ENCODE results near the gene EHD3.

Gene EHD3

DNA sequence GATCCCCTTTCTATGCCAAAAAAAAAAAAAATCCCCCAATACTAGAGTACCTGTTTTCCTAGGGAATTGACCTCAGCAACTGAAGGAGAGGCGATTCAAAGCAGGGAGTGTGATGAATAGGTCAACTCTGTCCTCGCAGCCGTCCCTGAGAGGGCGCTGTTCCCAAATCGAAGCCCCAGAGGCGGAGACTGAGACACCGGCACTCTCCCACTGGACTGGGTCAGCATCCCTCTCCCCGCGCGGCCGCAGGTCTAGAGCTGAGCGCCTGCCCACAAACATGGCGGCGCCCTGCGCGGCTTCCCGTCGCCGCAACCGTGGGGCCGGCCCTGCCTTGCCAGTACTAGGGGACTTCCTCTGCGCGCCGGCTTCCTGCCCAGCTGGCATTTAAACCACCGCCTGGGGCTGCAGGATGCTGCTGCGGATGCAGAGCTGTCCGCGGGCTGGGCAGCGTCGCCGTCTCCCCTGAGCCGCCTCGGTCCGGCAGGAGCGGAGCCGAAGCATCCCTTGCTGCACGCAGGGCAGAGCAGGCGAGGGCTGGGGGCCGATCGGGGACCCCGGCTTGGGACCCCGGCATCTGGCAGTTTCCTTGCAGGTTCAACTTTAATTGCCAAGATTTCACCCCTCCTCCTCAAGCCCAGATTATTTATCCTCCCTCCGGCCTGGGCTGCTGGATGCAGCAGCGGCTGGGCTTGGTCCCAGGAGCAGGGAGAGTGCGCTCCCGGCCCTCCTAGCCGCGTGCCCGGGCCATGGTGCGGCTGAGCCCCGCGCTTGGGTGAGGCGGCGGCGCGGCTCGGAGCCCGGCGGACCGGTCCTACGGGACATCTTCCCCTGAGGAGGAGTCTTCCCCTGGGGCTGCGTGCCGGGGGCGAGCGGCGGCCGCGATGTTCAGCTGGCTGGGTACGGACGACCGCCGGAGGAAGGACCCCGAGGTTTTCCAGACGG, at the start of gene EHD3:
TSS of gene EHD3 (plus strand) at position 412 of the 942 bp plus-strand sequence. CDS start at position 882, 470 bp downstream.
- in situ Hi-C loops (cut with HindIII; ENCODE audit: low sequenced_read_pairs) = no loop called here

DNA sequence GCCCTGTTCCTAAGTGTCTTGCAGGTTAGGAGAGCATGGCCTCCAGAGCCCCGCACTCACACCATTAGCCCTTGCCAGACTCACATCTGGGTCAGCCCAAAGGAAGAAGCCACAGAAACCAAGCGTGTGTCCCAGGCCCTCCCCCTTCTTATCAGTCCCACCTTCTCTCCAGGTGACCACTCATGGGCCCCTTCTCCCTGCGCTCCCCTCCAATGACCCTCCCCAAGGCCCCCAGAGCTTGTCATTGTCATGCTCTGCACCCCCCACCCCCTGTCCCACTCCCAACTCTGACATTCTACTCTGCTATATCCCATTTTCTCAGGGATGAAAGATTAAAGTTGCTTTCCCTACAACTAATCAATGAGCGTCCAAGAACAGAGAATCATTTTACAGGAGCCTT, 46.8 kb upstream of the EHD3 start:
- in situ Hi-C loops (cut with HindIII; ENCODE audit: low sequenced_read_pairs) = no loop called here

GRCh38 chr2:31188131-31188530, 45.8 kb upstream of the EHD3 start:
- in situ Hi-C loops (cut with HindIII; ENCODE audit: low sequenced_read_pairs) = no loop called here

DNA sequence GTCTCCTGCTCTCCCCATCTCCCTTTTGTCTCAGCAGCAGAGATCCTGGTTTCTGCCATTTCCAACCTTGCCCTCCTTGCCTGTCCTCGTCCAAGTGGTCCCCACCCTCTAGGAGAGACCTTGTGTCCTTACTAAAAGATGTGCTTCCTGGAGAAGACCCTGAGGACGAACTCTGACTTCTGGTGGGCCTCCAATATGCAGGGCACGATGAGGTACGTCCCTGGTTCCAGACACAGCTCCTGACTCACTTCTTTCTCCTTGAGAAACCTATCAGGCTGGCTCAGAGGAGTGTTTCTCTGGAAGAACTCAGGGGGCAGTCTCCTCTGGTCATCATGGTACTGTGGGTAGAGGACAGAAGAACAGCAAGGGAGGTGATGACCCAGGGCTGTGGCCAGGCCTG, 44.8 kb upstream of the EHD3 start:
- in situ Hi-C loops (cut with HindIII; ENCODE audit: low sequenced_read_pairs) = no loop called here

DNA sequence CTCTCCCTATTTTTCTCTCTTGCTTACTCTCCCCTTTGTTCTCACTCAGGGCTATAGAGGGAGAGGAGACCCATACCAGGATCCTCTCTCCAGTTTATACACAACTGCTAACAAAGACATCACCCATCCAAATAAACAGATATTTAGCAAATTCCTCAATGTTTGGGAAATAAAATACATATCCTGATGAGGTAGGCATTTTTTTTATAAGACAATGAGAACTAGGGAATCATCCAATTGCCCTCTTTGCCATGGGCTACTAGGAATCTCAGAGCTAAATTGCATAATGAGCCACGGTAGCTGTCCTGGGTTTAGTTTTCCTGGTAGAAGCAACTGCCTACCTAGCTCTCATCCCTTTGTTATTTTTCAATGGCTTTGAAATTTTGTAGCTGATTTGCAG, 43.8 kb upstream of the EHD3 start:
- in situ Hi-C loops (cut with HindIII; ENCODE audit: low sequenced_read_pairs) = no loop called here

GRCh38 chr2:31191931-31192330, 42.0 kb upstream of the EHD3 start:
- in situ Hi-C loops (cut with HindIII; ENCODE audit: low sequenced_read_pairs) = no loop called here

DNA sequence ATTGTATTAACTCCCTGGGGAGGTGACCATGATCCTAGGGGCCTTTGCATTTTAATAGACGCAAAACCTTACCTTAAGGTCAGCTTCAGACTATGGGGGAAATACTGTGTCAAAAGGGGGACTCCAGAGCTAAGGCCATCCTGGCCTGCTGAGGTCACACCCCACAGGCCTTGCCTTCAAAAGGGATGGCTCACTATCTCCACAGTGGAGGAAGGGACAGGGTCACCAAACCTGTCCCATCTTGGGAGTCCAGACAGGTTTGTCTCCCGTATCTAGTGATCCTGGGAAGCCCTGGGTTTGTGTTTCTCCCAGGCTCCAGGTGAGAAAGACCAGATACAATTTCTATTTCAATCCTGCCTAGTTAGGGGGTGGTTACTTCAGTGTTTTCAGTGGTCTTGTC, 41.6 kb upstream of the EHD3 start:
- in situ Hi-C loops (cut with HindIII; ENCODE audit: low sequenced_read_pairs) = no loop called here

DNA sequence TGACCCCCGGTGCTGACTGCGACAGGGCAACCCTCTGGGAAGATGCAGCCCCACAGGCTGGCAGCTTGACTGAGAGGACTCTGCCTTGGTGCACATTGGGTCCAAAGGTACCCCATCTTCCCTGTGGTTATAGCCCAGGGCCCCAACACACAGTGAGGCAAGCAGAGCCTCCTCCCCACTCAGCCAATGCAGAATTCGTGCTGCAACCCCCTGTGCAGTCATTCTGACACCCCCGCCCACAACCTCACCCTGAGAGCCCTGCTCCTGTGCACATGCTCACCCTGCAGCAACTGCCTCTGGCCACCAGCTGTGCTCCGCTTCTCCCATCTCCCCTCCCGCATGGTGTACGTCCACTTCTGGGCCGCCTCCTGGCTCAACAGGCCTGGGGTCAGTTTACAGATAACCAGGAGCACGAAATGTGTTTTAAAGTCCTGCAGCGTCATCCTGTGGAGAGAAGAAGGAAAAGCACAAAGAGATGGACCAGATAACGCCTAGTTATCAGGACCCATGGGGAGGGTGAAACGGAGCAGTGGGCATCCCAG, 41.0 kb upstream of the EHD3 start:
- in situ Hi-C loops (cut with HindIII; ENCODE audit: low sequenced_read_pairs) = no loop called here

- in situ Hi-C loops (cut with HindIII; ENCODE audit: low sequenced_read_pairs) = no loop called here
Measured at GRCh38 chr2:31193806-31194205, 40.1 kb upstream of the EHD3 start.

- in situ Hi-C loops (cut with HindIII; ENCODE audit: low sequenced_read_pairs) = no loop called here
Measured at GRCh38 chr2:31196622-31197021, 37.3 kb upstream of the EHD3 start.

- in situ Hi-C loops (cut with HindIII; ENCODE audit: low sequenced_read_pairs) = no loop called here
Measured at GRCh38 chr2:31197166-31197565, 36.8 kb upstream of the EHD3 start.

- in situ Hi-C loops (cut with HindIII; ENCODE audit: low sequenced_read_pairs) = no loop called here
Measured at GRCh38 chr2:31197669-31198068, 36.3 kb upstream of the EHD3 start.

GRCh38 chr2:31199206-31199605, 34.7 kb upstream of the EHD3 start:
- in situ Hi-C loops (cut with HindIII; ENCODE audit: low sequenced_read_pairs) = no loop called here

DNA sequence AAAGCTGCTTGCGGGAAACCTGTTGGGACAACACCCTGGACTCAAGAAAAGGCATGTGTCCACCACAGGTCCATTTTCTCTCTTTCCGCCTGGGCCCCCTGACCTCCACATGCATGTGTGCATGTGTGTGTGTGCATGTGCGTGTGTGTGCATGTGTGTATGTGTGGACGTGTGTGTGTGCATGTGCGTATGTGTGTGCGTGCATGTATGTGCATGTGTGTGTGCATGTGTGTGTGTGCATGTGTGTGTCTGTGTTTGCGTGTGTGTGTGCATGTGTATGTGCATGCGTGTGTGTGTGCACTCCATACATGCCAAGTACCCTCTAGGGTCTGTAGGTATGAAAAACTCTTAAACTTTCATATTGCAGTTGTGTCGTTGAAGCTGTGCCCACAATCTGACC, 33.0 kb upstream of the EHD3 start:
- in situ Hi-C loops (cut with HindIII; ENCODE audit: low sequenced_read_pairs) = no loop called here

DNA sequence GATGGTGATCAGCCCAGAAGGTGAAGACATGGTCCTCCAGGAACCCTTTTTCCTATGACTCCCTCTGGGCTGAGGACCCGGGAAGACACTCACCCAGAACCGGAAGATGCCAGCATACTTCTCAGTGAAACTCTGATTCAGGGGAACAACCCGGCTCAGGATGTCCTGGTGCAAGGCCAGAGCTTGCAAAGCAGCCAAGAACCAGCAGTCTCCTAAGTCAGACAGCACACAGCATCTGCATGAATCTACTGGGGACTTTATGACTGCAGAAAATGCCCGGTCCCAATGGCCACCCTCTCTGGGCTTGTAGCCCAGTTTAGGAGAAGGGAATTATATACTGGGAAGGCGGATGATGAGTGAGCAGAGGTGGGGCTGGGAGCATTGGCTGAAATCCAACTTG, 31.9 kb upstream of the EHD3 start:
- in situ Hi-C loops (cut with HindIII; ENCODE audit: low sequenced_read_pairs) = no loop called here

DNA sequence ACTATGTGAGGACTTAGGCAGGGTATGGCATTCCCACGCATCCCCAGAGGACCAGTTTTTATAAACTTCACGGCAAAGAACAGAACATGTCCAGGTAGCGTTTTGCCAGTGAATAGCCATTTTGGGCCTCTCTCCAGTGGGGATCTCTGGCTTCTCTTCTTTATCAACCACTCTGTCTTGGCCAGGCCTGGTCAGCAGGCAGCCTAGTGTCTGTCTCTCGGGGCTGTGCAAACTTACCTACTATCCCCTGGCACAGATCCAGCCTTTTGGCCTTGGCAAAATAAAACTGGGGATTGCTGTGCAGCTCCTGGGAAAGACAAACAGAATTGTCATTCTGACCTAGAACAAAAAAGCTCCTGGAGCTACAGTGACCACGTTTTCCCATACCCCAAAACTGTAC, 31.1 kb upstream of the EHD3 start:
- in situ Hi-C loops (cut with HindIII; ENCODE audit: low sequenced_read_pairs) = no loop called here

GRCh38 chr2:31203916-31204315, 30.0 kb upstream of the EHD3 start:
- in situ Hi-C loops (cut with HindIII; ENCODE audit: low sequenced_read_pairs) = no loop called here

GRCh38 chr2:31204783-31205182, 29.2 kb upstream of the EHD3 start:
- in situ Hi-C loops (cut with HindIII; ENCODE audit: low sequenced_read_pairs) = no loop called here

DNA sequence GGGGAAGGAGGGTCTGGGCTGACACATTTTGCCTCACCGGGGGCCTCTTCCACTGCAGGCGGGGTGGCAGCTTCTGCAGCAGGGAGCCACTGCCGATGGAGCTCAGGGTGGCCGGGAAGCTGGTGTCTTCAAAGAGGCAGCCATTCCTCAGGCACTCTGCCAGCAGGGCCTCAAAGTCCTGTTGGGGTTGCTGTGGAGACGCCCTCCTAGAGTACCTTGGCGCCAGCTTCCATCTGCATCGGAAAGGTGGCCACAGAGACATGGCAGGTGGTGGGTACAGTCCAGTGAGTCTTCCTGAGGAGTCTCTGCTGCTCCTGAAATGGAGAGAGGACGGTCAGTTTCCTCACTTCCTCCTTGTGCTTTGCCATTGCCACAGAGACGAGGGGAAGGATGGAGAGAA, 28.8 kb upstream of the EHD3 start:
- in situ Hi-C loops (cut with HindIII; ENCODE audit: low sequenced_read_pairs) = no loop called here

DNA sequence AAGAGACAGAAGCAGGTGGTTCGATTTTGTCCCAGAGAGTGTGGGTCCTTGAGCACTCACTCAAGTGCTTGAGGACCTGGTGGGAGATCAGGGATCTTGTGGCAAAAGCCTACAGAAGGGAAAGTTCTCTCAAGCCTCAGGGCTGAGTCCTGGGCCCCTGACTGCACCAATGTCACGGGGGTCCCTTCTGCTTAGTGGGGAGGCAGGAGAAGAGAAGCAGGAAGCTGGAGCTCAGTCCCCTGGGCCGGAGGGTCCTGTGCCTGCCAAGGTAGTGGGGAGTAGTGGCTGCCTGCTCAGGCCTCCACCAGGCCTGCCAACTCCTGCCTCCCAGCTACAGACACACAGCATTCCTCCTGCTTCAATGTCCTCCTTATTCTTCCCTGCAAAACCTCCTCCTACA, 28.3 kb upstream of the EHD3 start:
- in situ Hi-C loops (cut with HindIII; ENCODE audit: low sequenced_read_pairs) = no loop called here

- in situ Hi-C loops (cut with HindIII; ENCODE audit: low sequenced_read_pairs) = no loop called here
Measured at GRCh38 chr2:31207790-31208189, 26.2 kb upstream of the EHD3 start.

GRCh38 chr2:31208240-31208639, 25.7 kb upstream of the EHD3 start:
- in situ Hi-C loops (cut with HindIII; ENCODE audit: low sequenced_read_pairs) = no loop called here
